ENCODE data around the gene SORCS2.

The SORCS2 gene

GRCh38 chr4:7372673-7373072 lies 180.3 kb downstream of the SORCS2 start:
- DNase-seq = no peak
- H3K36me3 ChIP-seq (replicated peaks) = no peaks in the 10 kb centered on the region
- H3K27me3 ChIP-seq (replicated peaks) = peaks cover 5% of the 10 kb centered on the region
- H3K4me3 ChIP-seq (ENCODE audit: low read depth, low read length) = no peak overlapping the region
- TF ChIP-seq CTCF (IDR thresholded peaks at IDR 0.05; ENCODE audit: low read depth, low read length, missing control alignments) = no peak
- H3K27ac ChIP-seq = no peak overlapping the region
- in situ Hi-C loops (cut with HindIII; ENCODE audit: low pct_ligation_motif_present, low sequenced_read_pairs) = no loop called here

- no peak for TF ChIP-seq CTCF (IDR thresholded peaks at IDR 0.05; ENCODE audit: low read depth, low read length, missing control alignments)
- in situ Hi-C loops (cut with HindIII; ENCODE audit: low pct_ligation_motif_present, low sequenced_read_pairs) = no loop called here
Observed at GRCh38 chr4:7374571-7374970, 182.2 kb downstream of the SORCS2 start.

GRCh38 chr4:7375427-7375826 lies 183.1 kb downstream of the SORCS2 start:
- Histone ChIP-seq H3K27me3 (replicated peaks) (no peaks in the 10 kb centered on the region), H3K36me3 (replicated peaks) (no peaks in the 10 kb centered on the region), H3K4me3 (ENCODE audit: low read depth, low read length) (no peak overlapping the region), H3K27ac (no peak overlapping the region)
- no peak for TF ChIP-seq CTCF (IDR thresholded peaks at IDR 0.05; ENCODE audit: low read depth, low read length, missing control alignments)
- in situ Hi-C loops (cut with HindIII; ENCODE audit: low pct_ligation_motif_present, low sequenced_read_pairs) = no loop called here
- no peak for DNase-seq

More at GRCh38 chr4:7374571-7374970, 182.2 kb downstream of the SORCS2 start:
- no peak for DNase-seq
- Histone ChIP-seq H3K36me3 (replicated peaks) (no peaks in the 10 kb centered on the region), H3K27me3 (replicated peaks) (no peaks in the 10 kb centered on the region), H3K4me3 (ENCODE audit: low read depth, low read length) (no peak overlapping the region), H3K27ac (no peak overlapping the region)

GRCh38 chr4:7377223-7377865 lies 185.0 kb downstream of the SORCS2 start:
- no peak overlapping the region for H3K4me3 ChIP-seq (ENCODE audit: low read depth, low read length)
- no peak for TF ChIP-seq CTCF (IDR thresholded peaks at IDR 0.05; ENCODE audit: low read depth, low read length, missing control alignments)
- H3K27ac ChIP-seq = no peak overlapping the region
- H3K36me3 ChIP-seq (replicated peaks) = no peaks in the 10 kb centered on the region
- DNase-seq = no peak
- in situ Hi-C loops (cut with HindIII; ENCODE audit: low pct_ligation_motif_present, low sequenced_read_pairs) = no loop called here
- no peaks in the 10 kb centered on the region for H3K27me3 ChIP-seq (replicated peaks)

- in situ Hi-C loops (cut with HindIII; ENCODE audit: low pct_ligation_motif_present, low sequenced_read_pairs) = no loop called here
- no peak overlapping the region for H3K4me3 ChIP-seq (ENCODE audit: low read depth, low read length)
- no peak for TF ChIP-seq CTCF (IDR thresholded peaks at IDR 0.05; ENCODE audit: low read depth, low read length, missing control alignments)
- H3K27ac ChIP-seq = no peak overlapping the region
- no peaks in the 10 kb centered on the region for H3K27me3 ChIP-seq (replicated peaks)
- DNase-seq = no peak
- no peaks in the 10 kb centered on the region for H3K36me3 ChIP-seq (replicated peaks)
Observed at GRCh38 chr4:7379186-7379585, 186.8 kb downstream of the SORCS2 start.

- no peak for TF ChIP-seq CTCF (IDR thresholded peaks at IDR 0.05; ENCODE audit: low read depth, low read length, missing control alignments)
- Histone ChIP-seq H3K27me3 (replicated peaks) (no peaks in the 10 kb centered on the region), H3K27ac (no peak overlapping the region), H3K4me3 (ENCODE audit: low read depth, low read length) (no peak overlapping the region), H3K36me3 (replicated peaks) (no peaks in the 10 kb centered on the region)
- in situ Hi-C loops (cut with HindIII; ENCODE audit: low pct_ligation_motif_present, low sequenced_read_pairs) = no loop called here
- no peak for DNase-seq
Observed at GRCh38 chr4:7379719-7380118, 187.4 kb downstream of the SORCS2 start.

Measured in brain microvascular endothelial cell (primary cell).